Keratinocyte (primary cell): ENCODE data around the gene SH3PXD2B. TPM values are rescaled to one million over a fixed set of nuclear protein-coding genes. Genes with fewer than 3 reads are reported as not detected.

Experiments
- DNase-seq: peaks from one replicate; pipeline ENCODE4 v3.0.0-alpha.2; 2011; ENCODE audit warnings: low read depth, missing footprints, low spot score
- FAIRE-seq: peaks from 2 replicates; lab custom pipeline; 2011; peaks lifted over from hg19 to GRCh38; lab: Jason Lieb, UNC
- H2AFZ ChIP-seq: 2 replicates; pipeline ENCODE4 v1.6.0; 2012; ENCODE audit warnings: low read length, control low read depth, inconsistent platforms; ENCODE audit not compliant: control insufficient read depth
- H3K27ac ChIP-seq: 2 replicates; pipeline ENCODE4 v1.5.1; 2011; ENCODE audit warnings: low read length; ENCODE audit not compliant: control insufficient read depth, insufficient read depth
- H3K27me3 ChIP-seq: 3 replicates; pipeline ENCODE4 v1.6.0; 2011; ENCODE audit warnings: low read length; ENCODE audit not compliant: control insufficient read depth, insufficient read depth; ENCODE audit errors: extremely low read depth
- H3K36me3 ChIP-seq, 2 experiments: 2 replicates in 1 of 2; 3 replicates in 1 of 2; pipeline ENCODE4 v1.5.1; 2011; ENCODE audit warnings: low read length in 2 of 2, mild to moderate bottlenecking in 1 of 2; ENCODE audit not compliant: control insufficient read depth in 2 of 2, insufficient read depth in 2 of 2; ENCODE audit errors: extremely low read depth in 1 of 2
- H3K4me1 ChIP-seq: 3 replicates; pipeline ENCODE4 v1.5.1; 2011; ENCODE audit warnings: low read length; ENCODE audit not compliant: control insufficient read depth, insufficient read depth; ENCODE audit errors: extremely low read depth
- H3K4me2 ChIP-seq: 3 replicates; pipeline ENCODE4 v1.6.0; 2011; ENCODE audit warnings: low read depth, low read length; ENCODE audit not compliant: control insufficient read depth, insufficient read depth; ENCODE audit errors: extremely low read depth
- H3K4me3 ChIP-seq, 3 experiments: fragments of 200-600 bp in 1 of 3; sonication (generic) in 1 of 3; 2 replicates in 2 of 3; 3 replicates in 1 of 3; pipeline ENCODE4 v1.5.1; 2011 to 2016; ENCODE audit warnings: low read length in 3 of 3, mild to moderate bottlenecking in 3 of 3, control low read depth in 2 of 3, inconsistent platforms in 1 of 3, low read depth in 1 of 3, mixed read lengths in 1 of 3, mixed run types in 1 of 3, moderate library complexity in 1 of 3; ENCODE audit not compliant: control insufficient read depth in 2 of 3, insufficient read depth in 2 of 3; ENCODE audit errors: extremely low read depth in 1 of 3
- H3K79me2 ChIP-seq: 2 replicates; pipeline ENCODE4 v1.6.0; 2012; ENCODE audit warnings: low read length; ENCODE audit not compliant: control insufficient read depth, insufficient read depth
- H3K9ac ChIP-seq: 3 replicates; pipeline ENCODE4 v1.6.0; 2011; ENCODE audit warnings: low read length; ENCODE audit not compliant: control insufficient read depth, insufficient read depth; ENCODE audit errors: extremely low read depth
- H3K9me1 ChIP-seq: 3 replicates; pipeline ENCODE4 v1.6.0; 2011; ENCODE audit warnings: low read length; ENCODE audit not compliant: control insufficient read depth, insufficient read depth; ENCODE audit errors: extremely low read depth
- H3K9me3 ChIP-seq: 2 replicates; pipeline ENCODE4 v1.5.1; 2012; ENCODE audit warnings: low read depth, low read length; ENCODE audit not compliant: control insufficient read depth
- H4K20me1 ChIP-seq: 3 replicates; pipeline ENCODE4 v1.6.0; 2011; ENCODE audit warnings: low read length; ENCODE audit not compliant: control insufficient read depth, insufficient read depth; ENCODE audit errors: extremely low read depth
- CTCF ChIP-seq, 3 experiments: IDR thresholded peaks in 1 of 3; conservative IDR thresholded peaks in 1 of 3; optimal IDR thresholded peaks in 1 of 3; 2 replicates in 2 of 3; 3 replicates in 1 of 3; pipeline versions ENCODE3 to v1.5.1; 2011; ENCODE audit warnings: low read length in 3 of 3, mild to moderate bottlenecking in 3 of 3, moderate library complexity in 2 of 3, control low read depth in 1 of 3, inconsistent platforms in 1 of 3; ENCODE audit not compliant: insufficient read depth in 2 of 3; ENCODE audit errors: extremely low read depth in 1 of 3
- EZH2 ChIP-seq: IDR thresholded peaks from one replicate; pipeline ENCODE4 v1.6.1; 2012; ENCODE audit warnings: inconsistent platforms, mild to moderate bottlenecking, low read length, moderate library complexity
- dilution Hi-C: fragments of 300-500 bp; cut with MboI; formaldehyde crosslinking; loops from one replicate; pipeline ENCODE4 v1.7.0; 2020; ENCODE audit warnings: low sequenced_read_pairs; ENCODE audit not compliant: extremely low pct_ligation_motif_present
- polyA plus RNA-seq, 5 experiments: library from polyadenylated mRNA; depleted of rRNA in 3 of 5; stranded (reverse) in 3 of 5; stranded (forward) in 1 of 5; unstranded in 1 of 5; fragments of >200 nt; gene quantifications; 1 replicate in 1 of 5; 2 replicates in 3 of 5; 3 replicates in 1 of 5; pipeline versions ENCODE4 v1.2.1 to v1.2.3, GENCODE V29; 2011 to 2012; ENCODE audit warnings: missing spikeins in 2 of 5, low read depth in 1 of 5, low replicate concordance in 1 of 5

Gene SH3PXD2B
- polyA plus RNA-seq, 1 donor (not counting 4 experiments of a cell fraction or from before 2014, with no cell fraction given), result 17.3 TPM

- H3K9me3 ChIP-seq, result no peaks in the 10 kb centered on the region
- no peaks in the 10 kb centered on the region for H3K9me1 ChIP-seq
- H3K4me2 ChIP-seq, result no peak overlapping the region
- H3K4me3 ChIP-seq, result no peak overlapping the region
- H3K27me3 ChIP-seq, result no peaks in the 10 kb centered on the region
- TF ChIP-seq EZH2 (no peak), CTCF (optimal IDR thresholded peaks at IDR 0.05 in 1 of 3, IDR thresholded peaks at IDR 0.05 in 1 of 3, conservative IDR thresholded peaks at IDR 0.05 in 1 of 3; ENCODE audit: extremely low read depth in 1 of 3, insufficient read depth in 2 of 3, low read length in 3 of 3) (no peak)
- peaks cover 85% of the 10 kb centered on the region for H3K79me2 ChIP-seq
- dilution Hi-C loops, result no loop called here
- peak overlapping the region; percentile 80 for H3K27ac ChIP-seq
- H4K20me1 ChIP-seq, result no peaks in the 10 kb centered on the region
- no peak overlapping the region for H2AFZ ChIP-seq
- H3K36me3 ChIP-seq, result peaks cover under 1 to 2% of the 10 kb centered on the region in 2 experiments
- no peak for FAIRE-seq
- peaks cover 20% of the 10 kb centered on the region for H3K4me1 ChIP-seq
- H3K9ac ChIP-seq, result no peak overlapping the region
- DNase-seq, result no peak
Observed at GRCh38 chr5:172276214-172276613, 178.1 kb downstream of the SH3PXD2B start.

Other genes with a start within 250 kb of the SH3PXD2B start
- 9.0 to 16.2 TPM (median 13.2 TPM) in 3 replicates for gene UBTD2, start 170.8 kb downstream of the SH3PXD2B start, polyA plus RNA-seq
- gene NEURL1B, start 186.7 kb upstream of the SH3PXD2B start, polyA plus RNA-seq, result 0.06 to 0.43 TPM (median 0.36 TPM) in 3 replicates